ENCODE measurements around the gene GCDH.

Gene GCDH

GRCh38 chr19:12939975-12940423 lies 49.0 kb downstream of the GCDH start:
- no peak for DNase-seq (ENCODE audit: low read depth in 2 of 2)

DNA sequence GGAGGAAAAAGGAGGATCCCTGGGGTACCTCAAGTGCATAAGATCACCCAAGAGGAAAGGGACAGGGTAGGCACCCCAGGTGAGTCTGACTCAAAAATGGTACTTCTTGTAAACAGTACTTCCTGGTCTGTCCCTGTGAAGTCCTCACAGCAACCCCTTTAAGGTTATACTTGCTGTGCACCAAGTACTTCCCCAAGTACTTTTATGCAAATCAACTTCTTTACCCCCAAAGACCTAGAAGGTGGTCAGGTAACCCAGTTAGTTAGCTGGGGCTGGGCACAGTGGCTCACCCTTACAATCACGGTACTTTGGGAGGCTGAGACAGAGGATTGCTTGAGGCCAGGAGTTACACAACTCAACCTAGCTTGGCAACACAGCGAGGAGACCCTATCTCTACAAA lies 49.9 kb downstream of the GCDH start:
- DNase-seq (ENCODE audit: low read depth in 2 of 2): no peak

- no peak for DNase-seq (ENCODE audit: low read depth in 2 of 2)
Observed at GRCh38 chr19:12943437-12944044, 52.6 kb downstream of the GCDH start.

DNA sequence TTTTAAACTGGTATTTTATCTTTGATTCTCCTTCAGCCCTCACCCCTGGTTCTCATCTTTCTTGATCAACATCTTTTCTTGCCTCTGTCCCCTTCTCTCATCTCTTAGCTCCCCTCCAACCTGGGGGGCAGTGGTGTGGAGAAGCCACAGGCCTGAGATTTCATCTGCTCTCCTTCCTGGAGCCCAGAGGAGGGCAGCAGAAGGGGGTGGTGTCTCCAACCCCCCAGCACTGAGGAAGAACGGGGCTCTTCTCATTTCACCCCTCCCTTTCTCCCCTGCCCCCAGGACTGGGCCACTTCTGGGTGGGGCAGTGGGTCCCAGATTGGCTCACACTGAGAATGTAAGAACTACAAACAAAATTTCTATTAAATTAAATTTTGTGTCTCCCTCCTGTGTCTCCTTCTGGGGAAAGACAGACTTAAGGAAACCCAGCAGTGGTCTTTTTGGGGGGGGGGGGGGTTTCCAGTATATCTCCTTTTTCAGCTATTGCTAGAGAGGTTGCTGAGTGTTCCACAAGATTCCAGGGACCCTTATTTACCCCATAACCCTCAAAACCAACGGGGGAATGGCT lies 53.2 kb downstream of the GCDH start:
- no peak for DNase-seq (ENCODE audit: low read depth in 2 of 2)

DNA sequence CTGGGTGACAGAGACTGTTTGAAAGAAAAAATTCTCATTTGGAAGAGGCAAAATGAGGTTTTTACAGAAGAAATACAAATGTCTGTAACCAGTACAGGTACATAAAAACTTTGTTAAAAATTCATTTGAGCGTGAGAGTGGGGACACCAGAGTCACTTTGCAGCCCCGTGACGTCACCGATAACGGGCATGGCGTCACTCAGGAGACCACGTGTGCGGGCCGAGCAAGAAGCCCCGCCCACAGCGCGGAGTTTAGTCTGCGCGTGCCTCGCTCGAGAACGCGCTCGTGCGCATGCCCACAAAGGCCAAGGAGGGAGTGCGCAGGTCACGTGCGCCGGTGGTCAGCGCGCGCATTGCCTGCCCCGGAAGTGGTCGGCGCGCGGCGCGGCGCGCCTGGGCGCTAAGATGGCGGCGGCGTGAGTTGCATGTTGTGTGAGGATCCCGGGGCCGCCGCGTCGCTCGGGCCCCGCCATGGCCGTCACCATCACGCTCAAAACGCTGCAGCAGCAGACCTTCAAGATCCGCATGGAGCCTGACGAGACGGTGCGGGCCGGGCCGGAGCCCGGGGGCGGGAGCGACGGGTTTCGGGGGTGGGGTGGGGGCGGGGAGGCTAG lies 54.6 kb downstream of the GCDH start, which contains the start of gene RAD23A:
RAD23A (plus strand) TSS at position 384 of the 613 bp plus-strand sequence; CDS start at position 471, 87 bp downstream.
- peak; percentile 97 to 99 for DNase-seq (ENCODE audit: low read depth in 2 of 2)

DNA sequence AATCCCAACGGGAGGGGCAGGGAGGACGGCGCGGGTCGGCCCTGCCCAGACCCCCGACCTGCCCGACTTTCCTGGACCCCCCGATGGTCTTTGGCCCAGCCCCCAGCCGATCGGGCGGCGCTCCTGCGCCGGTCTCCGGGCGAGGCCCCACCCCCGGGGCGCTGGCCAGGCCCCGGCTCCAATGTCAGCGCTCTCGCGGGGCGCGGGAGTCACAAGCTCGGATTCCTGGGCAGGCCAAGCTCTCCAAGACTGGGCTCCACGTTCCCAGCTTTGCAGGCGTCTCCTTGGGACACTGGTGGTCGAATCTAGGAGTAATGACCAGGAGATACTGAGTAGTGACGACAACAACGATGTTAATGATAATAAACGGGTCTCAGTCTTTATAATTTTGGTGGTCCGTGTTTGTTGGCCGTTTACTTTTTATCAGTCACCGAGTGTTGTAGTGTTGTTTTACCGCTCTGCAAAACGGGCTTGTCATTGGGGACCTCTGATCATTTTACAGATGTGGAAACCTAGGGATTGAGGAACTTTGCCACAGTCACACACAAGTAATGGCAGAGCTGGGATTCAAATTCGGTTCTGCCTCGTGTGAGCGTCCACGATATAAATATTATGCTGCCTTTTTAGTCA lies 55.2 kb downstream of the GCDH start:
- peak in 1 of 2 donors; percentile 36 for DNase-seq (ENCODE audit: low read depth in 2 of 2)

GRCh38 chr19:12946731-12947496 lies 56.0 kb downstream of the GCDH start:
- no peak for DNase-seq (ENCODE audit: low read depth in 2 of 2)

DNA sequence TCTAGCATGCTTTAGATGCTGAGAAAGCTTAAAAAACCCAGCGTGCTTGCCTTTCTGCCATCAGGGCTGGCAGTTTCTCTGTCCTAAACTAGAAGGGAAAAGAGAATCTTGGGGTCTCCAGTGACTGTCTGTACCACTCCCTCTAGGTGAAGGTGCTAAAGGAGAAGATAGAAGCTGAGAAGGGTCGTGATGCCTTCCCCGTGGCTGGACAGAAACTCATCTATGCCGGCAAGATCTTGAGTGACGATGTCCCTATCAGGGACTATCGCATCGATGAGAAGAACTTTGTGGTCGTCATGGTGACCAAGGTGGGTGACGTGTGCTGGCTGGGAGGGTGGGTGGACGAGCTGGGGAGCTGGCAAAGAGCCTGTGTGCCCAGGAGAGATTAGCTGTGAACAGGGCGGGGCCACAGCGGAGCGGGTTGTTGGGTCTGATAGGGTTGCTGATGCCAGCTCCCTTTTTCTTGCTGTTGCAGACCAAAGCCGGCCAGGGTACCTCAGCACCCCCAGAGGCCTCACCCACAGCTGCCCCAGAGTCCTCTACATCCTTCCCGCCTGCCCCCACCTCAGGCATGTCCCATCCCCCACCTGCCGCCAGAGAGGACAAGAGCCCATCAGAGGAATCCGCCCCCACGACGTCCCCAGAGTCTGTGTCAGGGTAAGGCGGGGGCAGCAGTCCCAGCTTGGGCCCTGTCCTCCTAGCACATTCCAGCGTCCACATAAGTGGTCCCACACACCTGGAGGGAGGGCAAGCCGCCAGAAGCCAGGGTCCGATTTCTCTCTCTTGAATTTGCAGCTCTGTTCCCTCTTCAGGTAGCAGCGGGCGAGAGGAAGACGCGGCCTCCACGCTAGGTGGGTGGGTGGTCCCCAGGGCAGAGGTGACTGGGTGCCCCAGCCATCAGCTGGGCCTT lies 57.0 kb downstream of the GCDH start:
- DNase-seq (ENCODE audit: low read depth in 2 of 2): no peak

DNA sequence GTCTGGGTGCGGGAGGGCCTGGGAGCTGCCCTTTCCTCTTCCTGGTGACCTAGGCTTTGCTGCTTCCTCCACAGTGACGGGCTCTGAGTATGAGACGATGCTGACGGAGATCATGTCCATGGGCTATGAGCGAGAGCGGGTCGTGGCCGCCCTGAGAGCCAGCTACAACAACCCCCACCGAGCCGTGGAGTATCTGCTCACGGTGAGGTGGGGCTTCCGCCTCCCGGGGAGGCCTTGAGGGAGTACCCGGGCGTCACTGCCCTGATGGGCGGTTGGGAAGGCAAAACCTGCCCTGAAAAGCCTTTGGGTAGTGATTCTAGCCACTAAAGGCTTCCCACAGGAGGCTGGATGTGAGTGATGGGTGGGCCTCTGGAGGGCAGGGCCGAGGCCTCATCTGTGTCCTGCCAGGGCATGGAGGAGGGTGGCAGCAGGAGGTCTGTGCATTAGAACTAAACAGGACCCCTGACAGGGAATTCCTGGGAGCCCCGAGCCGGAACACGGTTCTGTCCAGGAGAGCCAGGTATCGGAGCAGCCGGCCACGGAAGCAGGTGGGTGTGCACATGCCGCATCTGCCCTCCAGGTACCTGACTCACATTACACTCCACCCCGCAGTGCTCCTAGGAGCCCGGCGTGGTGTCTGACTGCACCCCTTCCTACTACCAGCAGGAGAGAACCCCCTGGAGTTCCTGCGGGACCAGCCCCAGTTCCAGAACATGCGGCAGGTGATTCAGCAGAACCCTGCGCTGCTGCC lies 57.8 kb downstream of the GCDH start:
- DNase-seq (ENCODE audit: low read depth in 2 of 2): no peak

All from stimulated activated CD4-positive, alpha-beta T cell treated with anti-CD3 and anti-CD28 coated beads, Interleukin-15, amount 100 ng/mL, for 48 hours (primary cell).